Coronary artery (tissue), 2 donors: ENCODE results near the gene DHX34.
"Not testable (repeated sequence)": the region's sequence is repeated elsewhere in the genome, so short reads cannot be mapped to it uniquely, and the experiment has no call there.

Source experiments
- DNase-seq: peaks from one replicate; pipeline ENCODE4 v3.0.0-alpha.2; 2017; ENCODE audit warnings: low spot score
- H3K27ac ChIP-seq, 2 donors: fragments of 200-600 bp; sonication (generic); one replicate each; pipeline ENCODE4 v1.5.1; 2016 to 2019
- H3K4me3 ChIP-seq: fragments of 200-600 bp; sonication (generic); 2 replicates; pipeline ENCODE4 v1.5.1; 2016; ENCODE audit warnings: mild to moderate bottlenecking, moderate library complexity
- TF ChIP-seq, protein P1 (sequence below): fragments of 200-600 bp; sonication (generic); IDR thresholded peaks from one replicate; pipeline ENCODE4 v1.5.1; 2019; ENCODE audit warnings: antibody characterized with exemption

Gene DHX34

DNA sequence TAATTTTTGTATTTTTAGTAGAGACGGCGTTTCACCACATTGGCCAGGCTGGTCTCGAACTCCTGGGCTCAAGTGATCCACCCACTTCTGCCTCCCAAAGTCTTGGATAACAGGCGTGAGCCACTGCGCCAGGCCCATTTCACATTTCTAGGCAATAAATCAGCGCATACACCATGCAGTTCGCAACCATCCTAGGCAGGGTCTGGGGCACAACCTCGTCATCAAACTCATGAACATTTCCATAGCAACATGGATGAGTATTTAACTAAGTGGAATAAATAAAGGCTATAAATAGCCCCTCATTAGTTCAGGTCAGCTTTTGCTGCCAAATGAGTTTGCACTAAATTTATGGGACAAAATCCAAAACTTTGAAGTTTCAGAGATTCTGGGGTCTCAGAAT lies 62.0 kb downstream of the DHX34 start:
- DNase-seq: no peak
- no peak overlapping the region for H3K4me3 ChIP-seq
- no peak overlapping the region for H3K27ac ChIP-seq
- TF ChIP-seq, protein P1, sequence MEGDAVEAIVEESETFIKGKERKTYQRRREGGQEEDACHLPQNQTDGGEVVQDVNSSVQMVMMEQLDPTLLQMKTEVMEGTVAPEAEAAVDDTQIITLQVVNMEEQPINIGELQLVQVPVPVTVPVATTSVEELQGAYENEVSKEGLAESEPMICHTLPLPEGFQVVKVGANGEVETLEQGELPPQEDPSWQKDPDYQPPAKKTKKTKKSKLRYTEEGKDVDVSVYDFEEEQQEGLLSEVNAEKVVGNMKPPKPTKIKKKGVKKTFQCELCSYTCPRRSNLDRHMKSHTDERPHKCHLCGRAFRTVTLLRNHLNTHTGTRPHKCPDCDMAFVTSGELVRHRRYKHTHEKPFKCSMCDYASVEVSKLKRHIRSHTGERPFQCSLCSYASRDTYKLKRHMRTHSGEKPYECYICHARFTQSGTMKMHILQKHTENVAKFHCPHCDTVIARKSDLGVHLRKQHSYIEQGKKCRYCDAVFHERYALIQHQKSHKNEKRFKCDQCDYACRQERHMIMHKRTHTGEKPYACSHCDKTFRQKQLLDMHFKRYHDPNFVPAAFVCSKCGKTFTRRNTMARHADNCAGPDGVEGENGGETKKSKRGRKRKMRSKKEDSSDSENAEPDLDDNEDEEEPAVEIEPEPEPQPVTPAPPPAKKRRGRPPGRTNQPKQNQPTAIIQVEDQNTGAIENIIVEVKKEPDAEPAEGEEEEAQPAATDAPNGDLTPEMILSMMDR: no peak

DNA sequence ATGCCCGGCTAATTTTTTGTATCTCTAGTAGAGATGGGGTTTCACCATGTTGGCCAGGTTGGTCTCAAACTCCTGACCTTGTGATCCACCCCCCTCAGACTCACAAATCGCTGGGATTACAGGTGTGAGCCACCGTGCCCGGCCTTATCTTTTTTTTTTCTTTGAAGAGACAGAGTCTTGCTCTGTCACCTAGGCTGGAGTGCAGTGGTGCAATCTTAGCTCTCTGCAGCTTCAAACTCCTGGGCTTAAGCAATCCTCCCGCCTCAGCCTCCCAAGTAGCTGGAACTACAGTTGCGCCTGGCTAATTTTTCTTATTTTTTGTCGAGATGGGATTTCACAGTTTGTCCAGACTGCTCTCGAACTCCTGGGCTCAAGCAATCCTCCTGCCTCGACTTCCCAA lies 62.6 kb downstream of the DHX34 start:
- DNase-seq, H3K4me3 ChIP-seq, H3K27ac ChIP-seq: not testable (repeated sequence)

DNA sequence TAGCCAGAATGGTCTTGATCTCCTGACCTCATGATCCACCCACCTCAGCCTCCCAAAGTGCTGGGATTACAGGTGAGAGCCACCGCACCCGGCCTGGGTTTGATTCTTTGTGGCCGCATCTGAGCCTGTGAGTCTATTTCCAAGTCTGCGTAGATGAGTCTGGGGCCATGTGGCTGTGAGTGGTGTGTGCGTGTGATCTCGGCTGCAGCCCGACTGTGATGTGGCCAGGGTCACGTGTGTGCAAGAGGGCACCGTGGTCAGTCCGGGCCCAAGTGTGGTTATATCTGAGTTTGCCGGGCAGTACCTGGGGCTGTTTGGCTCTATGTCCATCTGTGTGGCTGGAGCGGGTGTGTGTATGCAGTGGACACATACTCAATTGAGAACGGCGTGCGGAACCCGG lies 64.8 kb downstream of the DHX34 start:
- Histone ChIP-seq H3K27ac (no peak overlapping the region), H3K4me3 (no peak overlapping the region)
- no peak for DNase-seq
- TF ChIP-seq, protein P1: no peak

DNA sequence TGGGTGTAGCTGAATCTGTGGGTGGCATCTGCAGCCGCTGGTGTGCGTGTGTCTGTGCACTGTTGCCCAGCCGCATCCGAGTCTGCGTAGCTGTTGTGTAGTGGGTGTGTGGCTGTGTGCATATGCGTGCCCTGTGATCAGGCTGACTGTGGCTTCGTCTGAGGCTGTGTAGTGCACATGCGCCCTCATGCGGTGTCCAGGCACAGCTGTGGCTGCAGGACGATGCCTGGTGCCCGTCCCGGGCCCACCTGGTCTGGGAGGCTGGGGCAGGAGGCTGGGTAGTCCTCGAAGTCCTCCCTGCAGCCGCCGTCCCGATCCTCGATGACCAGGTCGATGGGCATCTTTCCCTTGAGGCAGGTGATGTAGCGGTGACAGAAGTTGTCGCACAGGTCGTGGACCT lies 65.4 kb downstream of the DHX34 start:
- H3K4me3 ChIP-seq: no peak overlapping the region
- no peak for DNase-seq
- no peak overlapping the region for H3K27ac ChIP-seq
- TF ChIP-seq, protein P1: no peak

DNA sequence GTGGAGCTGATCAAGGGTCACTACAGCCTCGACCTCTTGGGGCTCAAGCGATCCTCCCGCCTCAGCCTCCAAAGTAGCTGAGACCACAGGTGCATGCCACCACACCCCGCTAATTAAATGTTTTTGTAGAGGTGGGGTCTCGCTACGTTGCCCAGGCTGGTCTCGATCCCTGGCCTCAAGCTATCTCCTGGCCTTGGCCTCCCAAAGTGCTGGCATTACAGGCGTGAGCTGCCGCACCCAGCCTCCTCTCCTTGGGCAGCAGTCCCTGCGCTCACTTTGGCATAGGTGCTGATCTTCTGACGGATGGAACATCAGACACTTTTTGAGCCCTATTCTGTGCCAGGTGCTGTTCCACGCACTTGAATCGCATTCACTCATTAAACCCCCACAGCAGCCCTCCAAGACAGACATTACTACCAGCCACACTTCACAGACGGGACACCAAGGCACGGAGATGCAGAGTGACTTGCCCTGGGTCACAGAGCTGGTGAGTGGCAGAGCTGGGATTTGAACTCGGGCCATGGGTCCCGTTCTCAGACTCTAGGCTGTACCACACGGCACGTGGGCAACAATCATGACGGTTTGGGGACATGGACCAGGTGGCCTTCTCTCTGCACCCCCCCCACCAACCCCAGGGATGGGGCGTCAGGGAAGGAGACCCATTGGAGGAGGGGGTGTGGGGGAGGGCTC lies 67.0 kb downstream of the DHX34 start:
- Histone ChIP-seq H3K4me3 (no peak overlapping the region), H3K27ac (no peak overlapping the region)
- TF ChIP-seq, protein P1: no peak
- DNase-seq: no peak

DNA sequence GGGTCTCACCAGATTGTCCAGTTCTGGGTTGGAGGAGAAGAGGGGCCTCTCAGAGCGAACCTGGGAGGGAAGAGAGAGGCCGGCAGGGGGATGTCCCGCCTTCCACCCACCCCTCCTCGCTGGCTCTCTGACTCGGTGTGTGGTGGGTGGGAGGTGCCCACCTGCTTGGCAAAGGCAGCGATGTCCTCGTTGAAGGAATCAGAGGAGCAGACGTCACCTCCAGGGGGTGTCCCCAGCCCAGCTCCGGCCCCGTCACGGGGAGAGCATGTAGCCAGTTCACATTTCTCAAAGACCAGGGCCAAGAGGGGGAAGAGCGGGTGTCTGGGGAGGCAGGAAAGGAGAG lies 67.5 kb downstream of the DHX34 start:
- no peak overlapping the region for H3K27ac ChIP-seq
- TF ChIP-seq, protein P1: no peak
- DNase-seq: no peak

DNA sequence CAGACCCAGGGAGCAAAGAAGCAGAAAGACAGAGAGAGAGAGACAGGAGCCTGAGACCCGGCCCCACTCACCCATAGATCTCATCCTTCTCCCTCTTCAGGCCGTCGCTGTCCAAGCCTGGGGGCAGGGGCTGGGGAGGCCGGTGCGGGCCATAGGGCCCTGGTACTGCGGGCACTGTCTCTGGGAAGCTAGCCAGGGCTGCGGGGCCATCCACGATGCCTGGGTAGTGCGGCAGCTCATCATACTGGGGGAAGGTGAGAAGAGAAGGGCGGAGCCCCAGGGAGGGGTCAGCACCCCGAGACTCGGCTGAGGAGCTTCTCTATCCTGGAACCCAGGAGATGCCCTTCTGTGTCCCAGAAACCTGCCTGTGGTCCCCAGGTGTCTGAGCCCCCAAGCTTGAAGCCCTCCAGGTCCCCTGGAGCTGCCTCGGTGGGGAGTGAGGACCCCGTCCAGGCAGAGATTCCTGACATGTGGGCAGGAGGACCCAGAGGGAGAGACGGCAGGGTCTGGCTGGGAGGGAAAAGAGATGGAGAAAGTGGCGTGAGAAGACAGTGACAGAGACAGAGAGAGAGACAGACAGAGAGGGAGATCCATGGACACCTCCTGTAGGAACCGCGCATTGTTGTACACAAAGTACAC lies 68.1 kb downstream of the DHX34 start:
- DNase-seq: no peak
- TF ChIP-seq, protein P1: no peak
- H3K27ac ChIP-seq: no peak overlapping the region
- H3K4me3 ChIP-seq: no peak overlapping the region

More for the DNA sequence above, 67.5 kb downstream of the DHX34 start:
- H3K4me3 ChIP-seq: no peak overlapping the region
